ENCODE measurements around the gene ABHD10. TPM values are rescaled to one million over a fixed set of nuclear protein-coding genes. Genes with fewer than 3 reads are reported as not detected.

The ABHD10 gene
- total RNA-seq, 2 donors from 2014 or later: 18.2 to 18.7 TPM

GRCh38 chr3:111970376-111970775 lies 8.4 kb upstream of the ABHD10 start:
- no peaks in the 10 kb centered on the region for H3K36me3 Mint-ChIP-seq (ENCODE audit: low read depth)

GRCh38 chr3:111971533-111972130 lies 7.2 kb upstream of the ABHD10 start:
- Mint-ChIP-seq H3K27ac (peak overlapping the region; percentile 11), H3K36me3 (ENCODE audit: low read depth) (no peaks in the 10 kb centered on the region), H3K4me3 (no peak overlapping the region), H3K4me1 (peaks cover 5% of the 10 kb centered on the region), H3K27me3 (no peaks in the 10 kb centered on the region)
- DNase-seq: no peak
- no peak for ATAC-seq
- H3K9me3 ChIP-seq (ENCODE audit: control insufficient read depth, low read length, poor library complexity, severe bottlenecking): no peaks in the 10 kb centered on the region

More at GRCh38 chr3:111970376-111970775, 8.4 kb upstream of the ABHD10 start:
- Mint-ChIP-seq H3K27me3 (no peaks in the 10 kb centered on the region), H3K4me1 (peaks cover 8% of the 10 kb centered on the region), H3K4me3 (no peak overlapping the region), H3K27ac (no peak overlapping the region)
- no peaks in the 10 kb centered on the region for H3K9me3 ChIP-seq (ENCODE audit: control insufficient read depth, low read length, poor library complexity, severe bottlenecking)
- DNase-seq (no peak), ATAC-seq (no peak)

- no peaks in the 10 kb centered on the region for H3K4me1 Mint-ChIP-seq
- H3K4me3 Mint-ChIP-seq: no peak overlapping the region
- H3K9me3 ChIP-seq (ENCODE audit: control insufficient read depth, low read length, poor library complexity, severe bottlenecking): no peaks in the 10 kb centered on the region
- no peaks in the 10 kb centered on the region for H3K36me3 Mint-ChIP-seq (ENCODE audit: low read depth)
- H3K27me3 Mint-ChIP-seq: no peaks in the 10 kb centered on the region
- ATAC-seq (no peak), DNase-seq (no peak)
- H3K27ac Mint-ChIP-seq: no peak overlapping the region
These were observed 5.9 kb upstream of the ABHD10 start for GRCh38 chr3:111972891-111973290.

- Mint-ChIP-seq H3K27ac (no peak overlapping the region), H3K4me1 (peaks cover 3% of the 10 kb centered on the region), H3K36me3 (ENCODE audit: low read depth) (peaks cover 2% of the 10 kb centered on the region), H3K27me3 (no peaks in the 10 kb centered on the region), H3K4me3 (no peak overlapping the region)
- H3K9me3 ChIP-seq (ENCODE audit: control insufficient read depth, low read length, poor library complexity, severe bottlenecking): no peaks in the 10 kb centered on the region
- no peak for DNase-seq
- ATAC-seq: no peak
These were observed 3.7 kb upstream of the ABHD10 start for GRCh38 chr3:111975131-111975530.

- H3K27me3 Mint-ChIP-seq: no peaks in the 10 kb centered on the region
These were observed 2.6 kb upstream of the ABHD10 start for GRCh38 chr3:111976254-111976653.

GRCh38 chr3:111979434-111980038 lies 710 bp downstream of the ABHD10 start:
- H3K9me3 ChIP-seq (ENCODE audit: control insufficient read depth, low read length, poor library complexity, severe bottlenecking): no peaks in the 10 kb centered on the region
- DNase-seq: no peak
- H3K4me1 Mint-ChIP-seq: peaks cover 14% of the 10 kb centered on the region
- H3K27ac Mint-ChIP-seq: peak overlapping the region; percentile 95
- no peaks in the 10 kb centered on the region for H3K27me3 Mint-ChIP-seq
- ATAC-seq: peak; percentile 13
- H3K36me3 Mint-ChIP-seq (ENCODE audit: low read depth): peaks cover 2% of the 10 kb centered on the region
- H3K4me3 Mint-ChIP-seq: peak overlapping the region; percentile 91

More at GRCh38 chr3:111976254-111976653, 2.6 kb upstream of the ABHD10 start:
- Mint-ChIP-seq H3K4me3 (no peak overlapping the region), H3K27ac (no peak overlapping the region), H3K36me3 (ENCODE audit: low read depth) (peaks cover 2% of the 10 kb centered on the region), H3K4me1 (peaks cover 7% of the 10 kb centered on the region)
- H3K9me3 ChIP-seq (ENCODE audit: control insufficient read depth, low read length, poor library complexity, severe bottlenecking): no peaks in the 10 kb centered on the region
- DNase-seq: no peak
- ATAC-seq: no peak

- H3K27ac Mint-ChIP-seq: peak overlapping the region; percentile 95
- H3K9me3 ChIP-seq (ENCODE audit: control insufficient read depth, low read length, poor library complexity, severe bottlenecking): no peaks in the 10 kb centered on the region
These were observed 2.1 kb downstream of the ABHD10 start for GRCh38 chr3:111980716-111981456.

GRCh38 chr3:111981457-111981763 lies 2.6 kb downstream of the ABHD10 start:
- peaks cover 29% of the 10 kb centered on the region for H3K4me1 Mint-ChIP-seq
- no peak for DNase-seq
- H3K4me3 Mint-ChIP-seq: no peak overlapping the region

More at GRCh38 chr3:111980716-111981456, 2.1 kb downstream of the ABHD10 start:
- no peak for DNase-seq
- no peak for ATAC-seq
- no peaks in the 10 kb centered on the region for H3K27me3 Mint-ChIP-seq
- peak overlapping the region; percentile 79 for H3K4me3 Mint-ChIP-seq
- peaks cover 2% of the 10 kb centered on the region for H3K36me3 Mint-ChIP-seq (ENCODE audit: low read depth)
- peaks cover 28% of the 10 kb centered on the region for H3K4me1 Mint-ChIP-seq

GRCh38 chr3:111984636-111985298 lies 5.9 kb downstream of the ABHD10 start:
- no peaks in the 10 kb centered on the region for H3K9me3 ChIP-seq (ENCODE audit: control insufficient read depth, low read length, poor library complexity, severe bottlenecking)
- H3K4me3 Mint-ChIP-seq: no peak overlapping the region
- no peaks in the 10 kb centered on the region for H3K27me3 Mint-ChIP-seq
- peak overlapping the region; percentile 89 for H3K27ac Mint-ChIP-seq
- H3K4me1 Mint-ChIP-seq: peaks cover 42% of the 10 kb centered on the region
- DNase-seq (no peak), ATAC-seq (no peak)
- H3K36me3 Mint-ChIP-seq (ENCODE audit: low read depth): peaks cover 5% of the 10 kb centered on the region

More at GRCh38 chr3:111981457-111981763, 2.6 kb downstream of the ABHD10 start:
- Mint-ChIP-seq H3K36me3 (ENCODE audit: low read depth) (peaks cover 2% of the 10 kb centered on the region), H3K27me3 (no peaks in the 10 kb centered on the region), H3K27ac (no peak overlapping the region)
- no peaks in the 10 kb centered on the region for H3K9me3 ChIP-seq (ENCODE audit: control insufficient read depth, low read length, poor library complexity, severe bottlenecking)
- no peak for ATAC-seq

- Mint-ChIP-seq H3K36me3 (ENCODE audit: low read depth) (peaks cover 5% of the 10 kb centered on the region), H3K27ac (no peak overlapping the region), H3K4me1 (peaks cover 37% of the 10 kb centered on the region), H3K27me3 (no peaks in the 10 kb centered on the region), H3K4me3 (no peak overlapping the region)
- ATAC-seq (no peak), DNase-seq (no peak)
- H3K9me3 ChIP-seq (ENCODE audit: control insufficient read depth, low read length, poor library complexity, severe bottlenecking): no peaks in the 10 kb centered on the region
These were observed 8.0 kb downstream of the ABHD10 start for GRCh38 chr3:111986800-111987199.

GRCh38 chr3:111989061-111989678 lies 10.3 kb downstream of the ABHD10 start:
- Mint-ChIP-seq H3K27me3 (no peaks in the 10 kb centered on the region), H3K4me1 (peaks cover 32% of the 10 kb centered on the region), H3K27ac (peak overlapping the region; percentile 66), H3K4me3 (no peak overlapping the region), H3K36me3 (ENCODE audit: low read depth) (peaks cover 10% of the 10 kb centered on the region)
- no peaks in the 10 kb centered on the region for H3K9me3 ChIP-seq (ENCODE audit: control insufficient read depth, low read length, poor library complexity, severe bottlenecking)
- ATAC-seq (peak; percentile 83), DNase-seq (no peak)

- H3K9me3 ChIP-seq (ENCODE audit: control insufficient read depth, low read length, poor library complexity, severe bottlenecking): no peaks in the 10 kb centered on the region
- DNase-seq (no peak), ATAC-seq (no peak)
- peaks cover 6% of the 10 kb centered on the region for H3K36me3 Mint-ChIP-seq (ENCODE audit: low read depth)
- H3K27me3 Mint-ChIP-seq: no peaks in the 10 kb centered on the region
- peaks cover 11% of the 10 kb centered on the region for H3K4me1 Mint-ChIP-seq
- no peak overlapping the region for H3K27ac Mint-ChIP-seq
- H3K4me3 Mint-ChIP-seq: no peak overlapping the region
These were observed 14.2 kb downstream of the ABHD10 start for GRCh38 chr3:111993038-111993437.

All from T-helper 17 cell (primary cell).